Subcutaneous adipose tissue (tissue), 4 donors: Measurements from ENCODE around the gene MNT. TPM values are rescaled to one million over a fixed set of nuclear protein-coding genes. Genes with fewer than 3 reads are reported as not detected.

ENCODE experiments used
- total RNA-seq, 4 donors: library from RNA; depleted of rRNA; stranded (reverse); fragments of >200 nt; gene quantifications; one replicate each; pipeline ENCODE4 v1.1.0, GENCODE V29; 2016
- TF ChIP-seq, protein P1 (sequence below): fragments of 450-650 bp; IDR thresholded peaks from one replicate; pipeline ENCODE4 v1.5.1; 2016; ENCODE audit warnings: low read depth, mild to moderate bottlenecking, control low read depth, antibody characterized with exemption, moderate library complexity

The MNT gene
- total RNA-seq, 4 donors from 2014 or later = 7.0 to 10.8 (median 9.8) TPM

DNA sequence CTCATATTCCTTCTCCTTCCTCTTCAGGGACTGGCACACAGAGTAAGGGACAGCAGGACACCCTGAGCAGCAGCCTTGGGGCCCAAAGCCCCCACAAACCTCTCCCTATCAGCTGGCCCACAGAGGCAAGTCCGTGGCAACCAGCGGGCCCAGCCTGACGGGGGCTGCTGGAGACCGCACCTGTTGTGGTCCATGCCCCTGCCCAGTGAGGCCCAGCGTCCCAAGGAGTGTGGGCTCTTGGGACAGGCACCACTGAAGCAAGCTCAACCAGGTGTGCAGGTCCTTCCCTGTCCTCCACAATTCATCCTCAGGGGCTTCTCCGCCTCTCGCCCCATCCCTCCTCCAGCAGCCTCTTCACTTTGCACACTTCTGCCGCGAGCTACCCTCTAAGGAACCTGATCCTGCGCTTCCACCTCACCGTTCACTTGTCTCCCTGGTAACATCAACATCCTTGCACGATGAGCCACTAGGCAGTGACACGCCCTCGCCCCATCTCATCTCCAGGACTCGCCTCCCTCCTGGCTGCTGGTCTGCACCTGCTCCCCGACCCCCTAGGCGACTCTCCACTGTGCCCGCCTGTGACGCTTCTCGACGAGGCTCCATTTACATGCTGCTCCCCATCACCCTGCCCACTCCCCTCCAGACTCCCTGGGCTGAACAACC lies 12.7 kb downstream of the MNT start:
- TF ChIP-seq, protein P1, sequence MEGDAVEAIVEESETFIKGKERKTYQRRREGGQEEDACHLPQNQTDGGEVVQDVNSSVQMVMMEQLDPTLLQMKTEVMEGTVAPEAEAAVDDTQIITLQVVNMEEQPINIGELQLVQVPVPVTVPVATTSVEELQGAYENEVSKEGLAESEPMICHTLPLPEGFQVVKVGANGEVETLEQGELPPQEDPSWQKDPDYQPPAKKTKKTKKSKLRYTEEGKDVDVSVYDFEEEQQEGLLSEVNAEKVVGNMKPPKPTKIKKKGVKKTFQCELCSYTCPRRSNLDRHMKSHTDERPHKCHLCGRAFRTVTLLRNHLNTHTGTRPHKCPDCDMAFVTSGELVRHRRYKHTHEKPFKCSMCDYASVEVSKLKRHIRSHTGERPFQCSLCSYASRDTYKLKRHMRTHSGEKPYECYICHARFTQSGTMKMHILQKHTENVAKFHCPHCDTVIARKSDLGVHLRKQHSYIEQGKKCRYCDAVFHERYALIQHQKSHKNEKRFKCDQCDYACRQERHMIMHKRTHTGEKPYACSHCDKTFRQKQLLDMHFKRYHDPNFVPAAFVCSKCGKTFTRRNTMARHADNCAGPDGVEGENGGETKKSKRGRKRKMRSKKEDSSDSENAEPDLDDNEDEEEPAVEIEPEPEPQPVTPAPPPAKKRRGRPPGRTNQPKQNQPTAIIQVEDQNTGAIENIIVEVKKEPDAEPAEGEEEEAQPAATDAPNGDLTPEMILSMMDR = no peak

DNA sequence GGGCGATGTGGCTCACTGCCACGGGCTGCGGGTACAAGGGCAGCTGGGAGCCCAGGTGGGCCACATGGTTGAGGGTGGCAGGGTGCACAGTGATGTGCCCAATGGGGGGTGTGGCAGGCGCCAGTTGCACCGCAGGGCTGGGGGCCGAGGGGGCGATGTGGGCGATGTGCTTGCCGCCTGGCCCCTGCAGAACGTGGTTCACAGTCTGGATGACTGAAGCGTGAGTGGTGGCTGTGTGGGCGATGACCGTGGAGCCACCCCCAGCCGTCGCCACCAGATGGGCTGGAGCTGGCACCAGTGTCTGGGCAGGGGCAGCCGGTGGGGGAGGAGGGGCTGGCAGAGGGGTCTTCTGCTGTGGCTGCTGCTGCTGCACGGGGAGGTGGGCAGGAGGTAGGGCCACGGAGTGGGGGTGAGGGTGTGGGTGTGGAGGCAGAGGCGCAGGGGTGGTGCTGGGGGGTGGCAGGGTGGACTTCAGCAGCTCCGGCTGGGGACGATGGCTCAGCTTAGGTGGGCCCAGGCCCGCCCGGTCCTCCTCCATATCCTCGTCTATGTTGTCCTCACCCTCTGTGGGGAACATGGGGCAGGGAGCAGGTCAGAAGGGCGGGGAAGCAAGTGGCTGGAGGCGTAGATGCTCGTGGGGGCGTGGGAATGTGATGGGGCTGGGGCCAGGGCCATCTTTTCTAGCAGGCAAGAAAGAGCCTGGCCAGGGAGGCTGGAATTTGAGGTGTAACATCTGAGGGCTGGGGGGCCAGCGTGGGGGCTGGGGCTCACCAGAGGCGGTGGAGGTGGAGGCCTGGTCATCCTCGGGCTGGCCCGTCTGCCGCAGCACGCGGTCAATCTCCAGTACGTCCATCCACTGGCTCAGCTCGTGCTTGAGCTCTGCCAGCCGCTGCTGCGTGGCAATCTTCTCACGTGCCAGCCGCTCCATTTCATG lies 13.5 kb downstream of the MNT start:
- TF ChIP-seq, protein P1 = no peak

DNA sequence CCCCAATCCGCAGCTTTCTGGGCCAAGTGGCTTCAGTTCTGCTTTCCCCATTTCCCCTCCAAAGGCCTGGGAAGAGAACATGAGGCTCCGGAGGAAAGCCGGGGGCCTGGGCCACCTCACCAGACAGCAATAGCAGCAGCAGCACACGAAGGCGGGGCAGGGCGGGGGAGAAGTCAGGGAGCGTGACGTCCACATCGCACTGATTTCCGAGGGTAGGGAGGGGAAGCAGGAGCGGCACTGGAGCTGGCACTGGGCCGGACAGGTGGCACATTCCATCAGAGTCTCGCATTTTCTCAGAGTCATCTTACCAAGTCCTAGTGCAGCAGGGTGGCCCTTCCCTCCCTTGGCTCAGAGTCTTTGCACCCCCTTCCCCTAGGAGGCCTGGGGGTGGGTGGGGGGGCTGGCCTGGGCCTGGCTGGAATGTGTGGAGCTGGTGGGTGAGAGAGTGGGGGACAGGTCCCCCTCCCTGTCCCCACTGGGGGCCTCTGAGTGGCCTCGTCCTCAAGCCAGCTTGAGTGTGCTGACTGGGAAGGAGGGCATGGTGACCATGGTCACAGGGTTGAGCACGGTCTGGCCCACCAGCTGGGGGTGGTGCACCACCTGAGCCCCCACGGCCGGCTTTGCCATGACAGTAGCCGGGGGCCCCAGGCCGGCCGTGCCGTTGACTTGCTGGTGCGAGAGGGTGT lies 14.3 kb downstream of the MNT start:
- TF ChIP-seq, protein P1 = no peak

DNA sequence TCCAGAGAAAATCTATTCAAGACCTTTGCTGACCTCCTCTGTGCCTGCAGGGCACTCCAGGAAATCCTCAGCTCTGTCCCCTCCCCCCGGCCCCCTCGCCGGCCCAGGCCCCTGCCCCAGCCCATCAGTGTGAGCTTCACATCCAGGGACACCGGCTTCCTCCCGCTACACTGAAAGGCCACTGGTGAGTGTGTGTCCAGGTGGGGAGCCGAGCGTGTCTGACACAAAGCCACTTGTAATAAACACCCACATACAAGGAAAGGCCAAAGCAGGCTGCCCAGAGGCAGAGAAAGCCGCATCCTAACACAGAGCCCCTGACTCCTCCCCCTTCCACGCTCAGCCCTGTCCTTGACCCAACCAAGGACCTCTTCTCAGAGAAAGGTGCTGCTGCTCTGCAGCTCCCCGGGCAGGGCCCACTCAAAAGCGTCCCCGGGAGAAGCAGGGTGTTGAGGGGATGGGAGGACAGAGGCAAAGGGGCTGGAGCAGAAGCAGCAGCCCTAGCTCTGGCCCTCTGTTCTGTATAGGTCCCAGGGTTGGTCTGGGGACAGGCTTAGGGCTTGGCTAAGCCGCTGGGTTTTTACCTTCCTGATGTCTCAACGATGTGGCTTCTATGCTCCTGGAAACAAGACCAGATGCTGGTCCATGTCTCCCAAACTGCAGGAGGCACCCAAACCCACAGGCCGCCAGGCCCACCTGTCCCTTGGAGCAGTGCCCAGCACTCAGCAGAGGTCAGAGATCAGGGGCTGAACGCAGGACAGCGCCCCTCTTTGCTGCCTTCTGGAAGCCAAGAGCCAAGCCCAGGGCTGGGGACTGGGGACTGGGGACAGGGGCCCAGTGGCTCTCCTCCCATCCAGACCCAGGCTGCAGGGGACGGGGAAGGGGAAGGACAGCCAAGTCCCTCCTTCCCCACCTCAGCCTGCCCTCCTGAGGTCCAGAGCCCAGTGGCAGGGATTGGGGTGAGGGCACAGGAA lies 15.3 kb downstream of the MNT start:
- TF ChIP-seq, protein P1 = no peak

DNA sequence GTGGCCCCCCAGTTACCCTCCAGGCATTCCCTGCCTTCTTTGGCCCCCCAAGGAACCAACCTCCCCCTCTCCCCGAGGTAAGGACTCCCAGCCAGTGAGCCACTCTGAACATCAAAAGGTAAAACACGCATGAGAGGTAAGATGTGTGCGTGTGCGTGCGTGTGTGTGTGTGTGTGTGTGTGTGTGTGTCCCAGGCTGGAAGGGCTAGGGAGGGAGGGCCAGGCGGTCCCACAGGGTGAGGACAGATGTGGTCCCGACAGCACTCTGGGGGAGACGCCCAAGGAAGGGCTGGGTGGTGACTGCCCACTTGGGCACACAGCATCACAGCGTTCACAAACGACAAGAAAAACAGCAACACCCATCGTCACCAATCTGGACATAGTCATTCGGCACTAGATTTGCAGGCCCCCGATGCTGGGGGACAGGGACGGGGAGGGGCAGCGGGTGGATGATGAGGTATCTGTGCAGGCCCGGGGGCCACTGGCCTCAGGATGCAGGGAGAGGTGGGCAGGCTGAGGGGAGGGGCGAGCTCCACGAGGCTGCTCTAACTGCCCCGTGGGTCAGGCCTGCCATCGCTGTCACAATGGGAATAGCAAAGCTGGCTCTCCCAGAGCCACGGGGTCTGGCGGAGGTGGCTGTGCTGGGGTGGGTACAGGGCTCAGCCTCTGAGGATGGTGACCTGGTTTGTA lies 16.3 kb downstream of the MNT start:
- TF ChIP-seq, protein P1 = no peak

DNA sequence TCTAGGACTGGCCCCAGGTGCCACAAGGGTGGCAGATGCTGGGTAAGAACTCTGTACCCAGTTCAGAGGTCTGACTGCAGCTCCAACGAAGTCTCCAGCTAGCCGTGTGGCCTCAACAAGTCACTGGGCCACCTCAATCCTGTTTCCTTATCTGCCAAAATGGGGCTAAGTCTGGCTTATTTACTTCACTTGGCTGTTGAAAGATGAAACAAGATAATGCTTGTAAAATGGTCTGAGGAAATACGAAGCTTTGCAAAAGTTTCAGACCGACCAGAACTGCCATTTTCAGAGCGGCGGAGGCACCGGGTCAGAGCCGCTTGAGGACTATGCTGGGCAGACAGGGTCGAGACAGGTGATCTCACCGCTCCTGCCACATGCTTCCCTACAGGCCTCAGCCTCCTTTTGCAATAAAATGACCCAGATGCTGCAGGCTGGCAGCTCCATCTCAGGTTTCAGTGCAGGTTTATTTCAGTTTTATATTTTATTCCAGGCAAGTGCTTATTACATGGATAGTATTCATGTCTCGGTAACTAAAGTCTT lies 17.2 kb downstream of the MNT start:
- TF ChIP-seq, protein P1 = no peak
